ENCODE data around the gene VWCE. TPM values are rescaled to one million over a fixed set of nuclear protein-coding genes. Genes with fewer than 3 reads are reported as not detected.

The VWCE gene
- total RNA-seq, 1 experiment from 2014 or later: 21.9 TPM

GRCh38 chr11:61298663-61299244, 3.6 kb upstream of the VWCE start (continued):
- TF ChIP-seq ERG (CRISPR knock-in tag; IDR thresholded peaks at IDR 0.05) (no peak), PREB (CRISPR knock-in tag; IDR thresholded peaks at IDR 0.05; ENCODE audit: borderline replicate concordance) (no peak), SMAD3 (CRISPR knock-in tag; IDR thresholded peaks at IDR 0.05; ENCODE audit: borderline replicate concordance) (no peak), GABPB1 (CRISPR knock-in tag; IDR thresholded peaks at IDR 0.05) (peak; percentile 44; the same call in 1 of the 2 replicates), ZNF671 (CRISPR knock-in tag; IDR thresholded peaks at IDR 0.05) (no peak), PRDM15 (CRISPR knock-in tag; IDR thresholded peaks at IDR 0.05) (0 out of 2 replicates have a peak, but pooled peaks have one; percentile 22)

GRCh38 chr11:61297746-61298145, 2.6 kb upstream of the VWCE start:
- Mint-ChIP-seq H3K27ac (peak overlapping the region; percentile 84), H3K9me3 (no peaks in the 10 kb centered on the region), H3K4me3 (no peak overlapping the region), H3K4me1 (peaks cover 26% of the 10 kb centered on the region), H3K27me3 (ENCODE audit: low read depth) (peaks cover 12% of the 10 kb centered on the region), H3K36me3 (peaks cover 45% of the 10 kb centered on the region)
- DNase-seq (ENCODE audit: low spot score) (no peak), ATAC-seq (no peak)
- POLR2A ChIA-PET: no interaction called here
- CTCF ChIA-PET: interaction anchor here (1.5 kb wide), 1 partner anchor 38 kb away, joined by 6 read pairs; no protein-coding TSS in a partner anchor
- no peak for TF ChIP-seq FOXJ3 (CRISPR knock-in tag; IDR thresholded peaks at IDR 0.05; ENCODE audit: borderline replicate concordance)
- TF ChIP-seq ZNF512 (CRISPR knock-in tag; IDR thresholded peaks at IDR 0.05; ENCODE audit: borderline replicate concordance): no peak
- no peak for TF ChIP-seq ELF4 (CRISPR knock-in tag; IDR thresholded peaks at IDR 0.05; ENCODE audit: low read depth)
- no peak for TF ChIP-seq PRDM15 (CRISPR knock-in tag; IDR thresholded peaks at IDR 0.05)
- TF ChIP-seq ZNF281 (CRISPR knock-in tag; IDR thresholded peaks at IDR 0.05): no peak
- TF ChIP-seq ZNF232 (CRISPR knock-in tag; IDR thresholded peaks at IDR 0.05): no peak
- no peak for TF ChIP-seq ZNF263 (CRISPR knock-in tag; IDR thresholded peaks at IDR 0.05; ENCODE audit: low read depth)
- TF ChIP-seq JUN (CRISPR knock-in tag; IDR thresholded peaks at IDR 0.05): no peak
- TF ChIP-seq ERG (CRISPR knock-in tag; IDR thresholded peaks at IDR 0.05): no peak
- no peak for TF ChIP-seq CBFB (CRISPR knock-in tag; IDR thresholded peaks at IDR 0.05; ENCODE audit: low read depth)
- TF ChIP-seq CREB1 (CRISPR knock-in tag; IDR thresholded peaks at IDR 0.05): no peak
- no peak for TF ChIP-seq E2F1 (CRISPR knock-in tag; IDR thresholded peaks at IDR 0.05)
- TF ChIP-seq HMGA2 (CRISPR knock-in tag; IDR thresholded peaks at IDR 0.05): no peak
- TF ChIP-seq ESRRA (CRISPR knock-in tag; IDR thresholded peaks at IDR 0.05; ENCODE audit: borderline replicate concordance): no peak

Measured in WTC11 (cell line).